GM13976 (cell line): ENCODE measurements around the gene SCRN2.

Experiments
- DNase-seq: peaks from one replicate; pipeline ENCODE4 v3.0.0; 2012; ENCODE audit warnings: low spot score
- in situ Hi-C: fragments of 300-500 bp; cut with MboI; formaldehyde crosslinking; loops from one replicate; pipeline ENCODE4 v1.12.0; 2022; ENCODE audit warnings: low sequenced_read_pairs, mixed read lengths, inconsistent platforms; ENCODE audit not compliant: unreplicated experiment
- TF ChIP-seq, protein P1 (sequence below): IDR thresholded peaks from 2 replicates; pipeline ENCODE4 v1.5.1; 2012; ENCODE audit warnings: borderline replicate concordance, mild to moderate bottlenecking; ENCODE audit not compliant: insufficient read depth; ENCODE audit errors: extremely low read depth, missing control alignments, control extremely low read depth

The SCRN2 gene

DNA sequence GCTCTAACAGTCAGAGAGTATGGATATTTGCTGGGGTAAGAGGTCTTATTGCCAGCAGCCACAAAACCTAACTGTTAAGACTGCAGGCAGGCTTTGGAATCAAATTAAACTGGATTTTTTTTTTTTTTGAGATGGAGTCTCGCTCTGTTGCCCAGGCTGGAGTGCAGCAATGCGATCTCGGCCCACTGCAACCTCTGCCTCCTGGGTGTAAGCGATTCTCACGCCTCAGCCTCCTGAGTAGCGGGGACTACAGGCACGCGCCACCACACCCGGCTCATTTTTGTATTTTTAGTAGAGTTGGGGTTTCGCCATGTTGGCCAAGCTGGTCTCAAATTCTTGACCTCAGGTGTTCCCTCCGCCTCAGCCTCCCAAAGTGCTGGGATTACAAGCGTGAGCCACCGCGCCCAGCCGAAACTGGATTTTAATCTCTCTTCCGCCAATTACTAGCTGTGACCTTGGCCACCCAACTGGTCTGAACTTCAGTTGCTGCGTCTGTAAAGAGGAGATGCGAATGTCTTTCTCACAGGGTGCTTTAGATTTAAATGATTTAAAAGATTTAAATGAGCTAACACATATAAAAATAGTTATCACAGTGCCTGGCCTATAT lies 10.6 kb downstream of the SCRN2 start:
- in situ Hi-C loops = no loop called here
- TF ChIP-seq, protein P1, sequence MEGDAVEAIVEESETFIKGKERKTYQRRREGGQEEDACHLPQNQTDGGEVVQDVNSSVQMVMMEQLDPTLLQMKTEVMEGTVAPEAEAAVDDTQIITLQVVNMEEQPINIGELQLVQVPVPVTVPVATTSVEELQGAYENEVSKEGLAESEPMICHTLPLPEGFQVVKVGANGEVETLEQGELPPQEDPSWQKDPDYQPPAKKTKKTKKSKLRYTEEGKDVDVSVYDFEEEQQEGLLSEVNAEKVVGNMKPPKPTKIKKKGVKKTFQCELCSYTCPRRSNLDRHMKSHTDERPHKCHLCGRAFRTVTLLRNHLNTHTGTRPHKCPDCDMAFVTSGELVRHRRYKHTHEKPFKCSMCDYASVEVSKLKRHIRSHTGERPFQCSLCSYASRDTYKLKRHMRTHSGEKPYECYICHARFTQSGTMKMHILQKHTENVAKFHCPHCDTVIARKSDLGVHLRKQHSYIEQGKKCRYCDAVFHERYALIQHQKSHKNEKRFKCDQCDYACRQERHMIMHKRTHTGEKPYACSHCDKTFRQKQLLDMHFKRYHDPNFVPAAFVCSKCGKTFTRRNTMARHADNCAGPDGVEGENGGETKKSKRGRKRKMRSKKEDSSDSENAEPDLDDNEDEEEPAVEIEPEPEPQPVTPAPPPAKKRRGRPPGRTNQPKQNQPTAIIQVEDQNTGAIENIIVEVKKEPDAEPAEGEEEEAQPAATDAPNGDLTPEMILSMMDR = no peak
- DNase-seq = no peak

GRCh38 chr17:47829870-47830269 lies 11.2 kb downstream of the SCRN2 start:
- DNase-seq = no peak
- TF ChIP-seq, protein P1 = no peak
- in situ Hi-C loops = no loop called here

- DNase-seq = no peak
- TF ChIP-seq, protein P1 = no peak
- in situ Hi-C loops = no loop called here
Measured at GRCh38 chr17:47823519-47823918, 17.6 kb downstream of the SCRN2 start.

DNA sequence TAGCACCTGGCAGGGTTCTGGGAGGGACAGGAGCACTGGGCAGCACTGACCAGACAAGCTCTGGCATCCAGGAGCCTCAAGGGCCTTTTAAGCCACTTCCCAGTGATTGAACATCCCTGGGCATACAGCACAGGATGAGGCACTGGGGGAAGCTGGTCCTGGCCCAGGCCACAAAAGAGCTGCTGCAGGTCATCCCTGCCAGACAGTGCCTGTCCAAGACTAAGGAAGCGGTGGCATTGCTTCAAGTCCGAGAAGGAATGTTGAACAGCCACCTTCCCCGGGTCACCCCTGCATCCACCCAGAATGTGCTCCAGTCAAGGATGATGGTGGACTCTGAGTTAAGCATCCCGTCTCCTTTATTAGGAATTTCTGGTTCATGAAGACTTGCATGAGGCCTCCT lies 18.3 kb downstream of the SCRN2 start:
- DNase-seq = no peak
- in situ Hi-C loops = no loop called here
- TF ChIP-seq, protein P1 = no peak

GRCh38 chr17:47821424-47822391 lies 19.4 kb downstream of the SCRN2 start, which contains the start of gene OSBPL7:
OSBPL7 (minus strand) TSS chr17:47821794; CDS start chr17:47820278, 1,516 bp downstream.
- TF ChIP-seq, protein P1 = peak; percentile 77
- peak; percentile 91 for DNase-seq
- in situ Hi-C loops = no loop called here

DNA sequence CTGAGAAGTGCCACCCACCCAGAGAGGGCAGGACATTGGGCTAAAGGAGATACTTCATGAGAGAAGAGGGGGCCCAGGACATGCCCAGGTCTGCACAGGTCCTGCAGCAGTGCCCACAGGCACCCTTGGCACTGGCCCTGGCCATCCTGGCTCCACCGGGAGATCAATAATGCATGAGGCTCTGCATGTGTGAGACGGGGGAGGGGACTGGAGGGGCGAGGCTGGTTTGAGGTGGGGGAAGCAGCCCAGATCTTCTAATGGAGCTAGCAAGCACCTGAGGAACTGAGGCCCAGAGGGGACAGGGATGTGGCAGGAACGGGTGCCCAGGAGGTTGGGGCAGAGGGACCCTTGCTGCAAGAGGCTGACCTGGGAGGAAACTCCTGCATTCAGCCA lies 20.0 kb downstream of the SCRN2 start:
- TF ChIP-seq, protein P1 = no peak
- in situ Hi-C loops = no loop called here
- no peak for DNase-seq
